ENCODE results near the gene GXYLT2. TPM values are rescaled to one million over a fixed set of nuclear protein-coding genes. Genes with fewer than 3 reads are reported as not detected.

The GXYLT2 gene
- total RNA-seq, 4 donors from 2014 or later, result 5.0 to 9.8 (median 7.6) TPM

DNA sequence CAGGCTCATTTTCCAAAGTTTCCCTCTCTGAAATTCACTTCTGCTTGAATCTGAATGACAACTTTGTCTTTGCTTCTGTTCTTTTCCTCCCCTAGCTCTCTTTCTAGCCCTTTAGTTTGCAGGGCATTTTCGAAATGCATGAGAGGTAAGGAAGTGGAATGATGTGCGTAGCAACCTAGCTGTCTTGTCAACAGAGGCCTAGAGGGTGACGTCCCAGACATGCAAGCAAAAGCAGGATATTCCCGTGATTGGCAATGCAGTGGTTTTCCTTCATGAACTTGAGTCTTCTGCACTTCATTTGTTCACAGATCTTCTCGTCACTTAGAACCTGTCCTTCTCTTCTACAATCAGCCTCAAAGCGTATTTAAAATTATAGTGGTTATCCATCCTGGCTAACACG, 56.9 kb downstream of the GXYLT2 start:
- H3K27me3 ChIP-seq, result no peaks in the 10 kb centered on the region
- DNase-seq (ENCODE audit: extremely low spot score), result no peak
- no peaks in the 10 kb centered on the region for H3K9me3 ChIP-seq
- H3K4me3 ChIP-seq, result no peak overlapping the region
- TF ChIP-seq POLR2A (IDR thresholded peaks at IDR 0.05; ENCODE audit: low read depth), result no peak
- TF ChIP-seq, protein P1, sequence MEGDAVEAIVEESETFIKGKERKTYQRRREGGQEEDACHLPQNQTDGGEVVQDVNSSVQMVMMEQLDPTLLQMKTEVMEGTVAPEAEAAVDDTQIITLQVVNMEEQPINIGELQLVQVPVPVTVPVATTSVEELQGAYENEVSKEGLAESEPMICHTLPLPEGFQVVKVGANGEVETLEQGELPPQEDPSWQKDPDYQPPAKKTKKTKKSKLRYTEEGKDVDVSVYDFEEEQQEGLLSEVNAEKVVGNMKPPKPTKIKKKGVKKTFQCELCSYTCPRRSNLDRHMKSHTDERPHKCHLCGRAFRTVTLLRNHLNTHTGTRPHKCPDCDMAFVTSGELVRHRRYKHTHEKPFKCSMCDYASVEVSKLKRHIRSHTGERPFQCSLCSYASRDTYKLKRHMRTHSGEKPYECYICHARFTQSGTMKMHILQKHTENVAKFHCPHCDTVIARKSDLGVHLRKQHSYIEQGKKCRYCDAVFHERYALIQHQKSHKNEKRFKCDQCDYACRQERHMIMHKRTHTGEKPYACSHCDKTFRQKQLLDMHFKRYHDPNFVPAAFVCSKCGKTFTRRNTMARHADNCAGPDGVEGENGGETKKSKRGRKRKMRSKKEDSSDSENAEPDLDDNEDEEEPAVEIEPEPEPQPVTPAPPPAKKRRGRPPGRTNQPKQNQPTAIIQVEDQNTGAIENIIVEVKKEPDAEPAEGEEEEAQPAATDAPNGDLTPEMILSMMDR (IDR thresholded peaks at IDR 0.05), result no peak
- TF ChIP-seq EP300 (IDR thresholded peaks at IDR 0.05), result no peak
- no peak for TF ChIP-seq POLR2AphosphoS5 (IDR thresholded peaks at IDR 0.05)
- no peak overlapping the region for H3K27ac ChIP-seq (replicated peaks in 1 of 4)
- intact Hi-C loops (cut with DNase I), result no loop called here
- 90% methylated on average over 7 of the region's 7 CpGs for WGBS
- H3K36me3 ChIP-seq, result no peaks in the 10 kb centered on the region
- no peaks in the 10 kb centered on the region for H3K4me1 ChIP-seq

DNA sequence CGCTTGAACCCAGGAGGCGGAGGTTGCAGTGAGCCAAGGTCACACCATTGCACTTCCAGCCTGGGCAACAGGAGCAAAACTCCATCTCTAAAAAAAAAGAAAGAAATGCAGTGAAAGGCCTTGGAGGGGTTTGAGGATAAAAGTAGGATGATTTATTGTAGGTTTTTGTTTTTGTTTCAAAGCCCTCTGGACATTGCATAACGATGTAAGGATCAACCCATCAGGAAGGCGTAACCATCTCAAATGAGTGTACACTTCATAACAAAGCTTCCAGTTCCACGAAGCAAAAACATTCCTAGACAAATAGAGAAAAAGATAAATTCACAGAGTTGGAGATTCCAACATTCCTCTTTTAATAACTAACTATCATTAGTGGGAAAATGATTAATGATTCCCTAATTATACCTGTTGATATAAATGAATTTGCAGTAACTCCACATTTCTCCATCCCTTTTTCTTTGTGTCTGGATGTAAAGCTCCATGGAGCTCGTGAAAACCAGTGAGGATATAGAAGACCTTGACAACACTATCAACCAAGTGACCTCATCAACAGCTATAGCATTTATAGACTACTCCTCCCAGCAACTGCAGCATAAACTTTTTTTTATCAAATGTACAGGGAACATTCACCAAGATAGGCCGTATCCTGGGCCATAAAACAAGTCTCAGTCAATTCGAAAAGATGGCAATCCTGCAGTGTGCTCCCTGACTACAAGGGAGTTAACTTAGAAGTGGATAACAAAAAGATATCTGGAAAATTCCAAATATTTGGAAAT, 60.1 kb downstream of the GXYLT2 start:
- 93% methylated on average over 8 of the region's 8 CpGs for WGBS
- Histone ChIP-seq H3K27ac (replicated peaks in 1 of 4) (no peak overlapping the region), H3K36me3 (no peaks in the 10 kb centered on the region), H3K4me3 (no peak overlapping the region), H3K9me3 (no peaks in the 10 kb centered on the region), H3K27me3 (no peaks in the 10 kb centered on the region), H3K4me1 (no peaks in the 10 kb centered on the region)
- TF ChIP-seq EP300 (IDR thresholded peaks at IDR 0.05) (no peak), POLR2A (IDR thresholded peaks at IDR 0.05; ENCODE audit: low read depth) (no peak), POLR2AphosphoS5 (IDR thresholded peaks at IDR 0.05) (no peak)
- TF ChIP-seq, protein P1 (IDR thresholded peaks at IDR 0.05), result no peak
- intact Hi-C loops (cut with DNase I), result no loop called here
- no peak for DNase-seq (ENCODE audit: extremely low spot score)

DNA sequence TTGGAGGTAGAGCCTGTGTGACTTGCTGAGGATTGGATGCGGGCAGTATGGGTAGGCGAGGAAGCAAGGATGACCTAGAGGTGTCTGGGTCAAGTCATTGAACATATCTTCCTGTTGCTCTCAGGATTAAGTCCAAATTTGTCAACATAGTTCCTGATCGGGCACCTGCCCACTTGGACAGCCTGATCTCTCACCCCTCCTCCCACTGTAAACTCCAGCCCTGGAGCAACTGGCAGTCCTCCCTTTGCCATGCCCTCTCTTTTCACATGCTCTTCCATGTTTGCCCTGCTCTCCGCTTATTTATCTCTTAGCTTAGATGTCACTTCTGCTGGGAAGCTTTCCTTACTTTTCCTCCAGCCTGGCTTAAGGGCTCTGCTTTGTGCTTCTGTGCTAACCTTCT, 61.2 kb downstream of the GXYLT2 start:
- no peaks in the 10 kb centered on the region for H3K4me1 ChIP-seq
- intact Hi-C loops (cut with DNase I), result no loop called here
- no peak overlapping the region for H3K27ac ChIP-seq (replicated peaks in 1 of 4)
- no peaks in the 10 kb centered on the region for H3K36me3 ChIP-seq
- no peak overlapping the region for H3K4me3 ChIP-seq
- no peaks in the 10 kb centered on the region for H3K27me3 ChIP-seq
- no peaks in the 10 kb centered on the region for H3K9me3 ChIP-seq
- TF ChIP-seq EP300 (IDR thresholded peaks at IDR 0.05), result no peak
- no peak for TF ChIP-seq POLR2AphosphoS5 (IDR thresholded peaks at IDR 0.05)
- TF ChIP-seq, protein P1 (IDR thresholded peaks at IDR 0.05), result no peak
- no peak for TF ChIP-seq POLR2A (IDR thresholded peaks at IDR 0.05; ENCODE audit: low read depth)
- no peak for DNase-seq (ENCODE audit: extremely low spot score)
- WGBS, result 90% methylated on average over 4 of the region's 4 CpGs

DNA sequence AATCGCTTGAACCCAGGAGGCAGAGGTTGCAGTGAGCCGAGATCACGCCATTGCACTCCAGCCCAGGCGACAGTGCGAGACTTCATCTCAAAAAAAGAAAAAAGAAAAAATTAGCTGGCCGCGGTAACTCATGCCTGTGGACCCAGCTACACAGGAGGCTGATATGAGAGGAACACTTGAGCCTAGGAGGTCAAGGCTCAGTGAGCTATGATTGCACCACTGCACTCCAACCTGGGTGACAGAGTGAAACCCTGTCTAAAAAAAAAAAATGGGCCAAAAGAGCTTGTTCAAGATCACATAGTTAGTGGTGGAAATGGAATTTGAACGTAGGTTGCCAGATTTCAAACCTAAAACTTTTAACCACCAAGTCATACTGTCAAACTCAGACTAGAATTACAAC, 62.5 kb downstream of the GXYLT2 start:
- H3K27ac ChIP-seq (replicated peaks in 1 of 4), result no peak overlapping the region
- 97% methylated on average over 8 of the region's 8 CpGs for WGBS
- H3K4me3 ChIP-seq, result no peak overlapping the region
- intact Hi-C loops (cut with DNase I), result no loop called here
- no peak for DNase-seq (ENCODE audit: extremely low spot score)
- H3K9me3 ChIP-seq, result no peaks in the 10 kb centered on the region
- no peaks in the 10 kb centered on the region for H3K36me3 ChIP-seq
- H3K27me3 ChIP-seq, result no peaks in the 10 kb centered on the region
- no peaks in the 10 kb centered on the region for H3K4me1 ChIP-seq
- no peak for TF ChIP-seq POLR2AphosphoS5 (IDR thresholded peaks at IDR 0.05)
- no peak for TF ChIP-seq POLR2A (IDR thresholded peaks at IDR 0.05; ENCODE audit: low read depth)
- TF ChIP-seq EP300 (IDR thresholded peaks at IDR 0.05), result no peak
- TF ChIP-seq, protein P1 (IDR thresholded peaks at IDR 0.05), result no peak

DNA sequence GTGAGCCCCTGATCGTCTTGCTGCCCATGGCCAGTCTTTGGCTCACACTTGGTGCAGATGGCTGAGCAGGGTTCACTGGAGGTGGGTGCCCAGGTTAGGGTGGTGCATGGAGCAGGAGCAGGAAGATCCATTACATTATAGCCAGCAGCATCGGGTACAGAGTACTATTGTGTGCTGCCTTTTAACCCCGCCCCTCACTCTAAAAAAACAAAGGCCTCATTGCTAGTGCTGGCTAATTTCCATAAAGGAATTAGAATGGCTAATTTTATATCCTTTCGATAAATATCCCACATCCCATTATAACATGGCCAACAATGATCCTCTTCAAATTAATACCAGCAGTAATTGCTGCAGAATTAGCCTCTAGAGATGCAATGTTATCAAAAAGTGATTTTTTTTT, 63.0 kb downstream of the GXYLT2 start:
- whole genome bisulfite sequencing, result 74% methylated on average over 4 of the region's 4 CpGs
- Histone ChIP-seq H3K4me1 (no peaks in the 10 kb centered on the region), H3K9me3 (no peaks in the 10 kb centered on the region), H3K27ac (replicated peaks in 1 of 4) (no peak overlapping the region), H3K4me3 (no peak overlapping the region), H3K36me3 (no peaks in the 10 kb centered on the region), H3K27me3 (no peaks in the 10 kb centered on the region)
- intact Hi-C loops (cut with DNase I), result no loop called here
- TF ChIP-seq, protein P1 (IDR thresholded peaks at IDR 0.05), result no peak
- TF ChIP-seq POLR2A (IDR thresholded peaks at IDR 0.05; ENCODE audit: low read depth), result no peak
- TF ChIP-seq POLR2AphosphoS5 (IDR thresholded peaks at IDR 0.05), result no peak
- TF ChIP-seq EP300 (IDR thresholded peaks at IDR 0.05), result no peak
- DNase-seq (ENCODE audit: extremely low spot score), result no peak
